Measurements from ENCODE around the gene LIM2. TPM values are rescaled to one million over a fixed set of nuclear protein-coding genes. Genes with fewer than 3 reads are reported as not detected.
"Not testable (repeated sequence)": the region's sequence is repeated elsewhere in the genome, so short reads cannot be mapped to it uniquely, and the experiment has no call there.

Gene LIM2
- not detected in 2 replicates for total RNA-seq

DNA sequence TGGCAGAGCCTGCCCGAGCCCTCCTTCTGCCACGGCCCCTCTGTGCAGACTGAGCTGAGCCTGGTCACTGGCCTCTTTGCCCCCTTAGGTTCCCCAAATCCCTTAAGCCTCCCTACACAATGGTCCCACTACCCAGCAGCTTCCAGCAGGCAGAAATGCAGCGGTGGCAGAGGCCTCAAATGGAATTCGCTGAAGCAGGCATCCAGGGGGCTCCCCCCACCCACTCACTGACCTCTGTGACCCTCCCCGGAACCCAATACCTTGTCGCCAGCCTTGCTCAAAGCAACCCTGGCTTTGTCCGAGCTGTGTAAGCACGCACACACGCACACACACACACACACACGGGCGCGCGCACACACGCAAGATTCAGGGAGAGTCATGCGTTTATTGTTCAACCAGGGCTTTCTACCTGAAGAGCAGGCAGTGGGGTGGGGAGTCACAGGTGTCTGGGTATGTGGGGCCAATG lies at the start of gene LIM2:
LIM2 (minus strand) TSS at position 51 of the 466 bp plus-strand sequence. CDS start 531 bp downstream, outside the sequence.
- no peak for DNase-seq (ENCODE audit: low read depth, low spot score)

DNA sequence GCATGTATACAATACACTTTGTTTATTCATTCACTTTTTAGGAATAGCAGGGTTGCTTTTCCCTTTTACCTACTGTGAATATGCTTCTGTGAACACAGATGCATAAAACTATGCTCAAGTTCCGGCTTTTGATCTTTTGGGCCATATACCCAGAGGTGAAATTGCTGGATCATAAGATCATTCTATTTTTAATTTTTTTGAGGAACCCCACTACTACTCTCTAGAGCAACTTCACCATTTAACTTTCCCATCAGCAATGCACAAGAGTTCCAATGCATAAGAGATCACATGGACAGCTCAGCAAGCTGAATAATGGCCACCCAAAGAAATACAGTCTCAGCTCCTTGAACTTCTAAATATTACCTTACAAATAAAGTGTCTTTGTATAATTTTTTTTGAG lies 46.7 kb upstream of the LIM2 start:
- no peak for DNase-seq (ENCODE audit: low read depth, low spot score)

DNA sequence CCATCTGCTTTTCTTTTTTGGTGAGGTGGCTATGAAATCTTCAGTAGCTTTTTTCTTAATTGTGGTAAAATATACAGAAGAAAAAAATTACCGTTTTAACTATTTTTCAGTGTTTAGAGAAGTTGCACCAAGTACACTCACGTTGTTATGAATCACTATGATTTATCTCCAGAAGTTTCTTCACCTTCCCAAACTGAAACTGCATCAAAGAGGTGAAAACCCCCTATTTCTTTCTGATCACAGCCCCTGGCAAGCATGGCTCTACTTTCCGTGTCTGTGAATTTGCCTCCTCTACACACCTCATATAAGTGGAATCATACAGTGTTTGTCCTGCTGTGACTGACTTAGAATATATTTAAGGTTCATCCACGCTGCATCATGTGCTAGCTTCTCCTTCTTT lies 45.3 kb upstream of the LIM2 start:
- no peak for DNase-seq (ENCODE audit: low read depth, low spot score)

- no peak for DNase-seq (ENCODE audit: low read depth, low spot score)
Observed at GRCh38 chr19:51431124-51431523, 43.4 kb upstream of the LIM2 start.

DNA sequence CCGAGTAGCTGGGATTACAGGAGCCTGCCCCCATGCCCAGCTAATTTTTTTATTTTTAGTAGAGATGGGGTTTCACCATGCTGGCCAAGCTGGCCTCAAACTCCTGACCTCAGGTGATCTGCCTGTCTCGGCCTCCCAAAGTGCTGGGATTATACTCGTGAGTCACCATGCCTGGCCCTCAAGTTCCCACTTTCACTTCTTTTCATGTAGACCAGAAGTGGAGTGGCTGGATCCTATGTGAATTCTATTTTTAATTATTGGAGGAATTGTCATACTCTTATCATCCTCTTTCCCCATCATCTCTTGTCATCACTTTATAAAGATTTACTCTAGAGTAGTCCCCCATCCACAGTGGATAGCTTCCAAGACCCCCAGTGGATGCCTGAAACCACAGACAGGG lies 42.4 kb upstream of the LIM2 start:
- no peak for DNase-seq (ENCODE audit: low read depth, low spot score)

DNA sequence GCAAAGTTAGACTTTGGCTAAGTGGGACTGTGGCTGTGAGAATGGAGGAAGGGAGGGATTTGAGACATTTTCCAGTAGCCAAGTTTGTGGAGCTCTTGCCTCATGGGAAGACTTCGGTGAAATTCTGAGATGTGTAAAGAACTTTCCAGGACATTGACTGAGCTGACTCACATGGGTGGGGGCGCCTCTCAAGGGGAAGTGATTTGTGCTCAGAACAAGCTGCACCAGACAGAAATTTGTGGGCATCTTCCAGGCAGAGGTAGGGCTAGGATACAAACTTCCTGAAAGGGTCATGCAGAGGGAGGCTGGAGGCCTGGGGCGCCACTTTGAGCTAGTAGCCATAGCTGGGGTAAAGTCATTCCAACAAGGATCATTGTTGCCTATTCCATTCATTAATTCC lies 39.4 kb upstream of the LIM2 start:
- DNase-seq (ENCODE audit: low read depth, low spot score), result no peak

DNA sequence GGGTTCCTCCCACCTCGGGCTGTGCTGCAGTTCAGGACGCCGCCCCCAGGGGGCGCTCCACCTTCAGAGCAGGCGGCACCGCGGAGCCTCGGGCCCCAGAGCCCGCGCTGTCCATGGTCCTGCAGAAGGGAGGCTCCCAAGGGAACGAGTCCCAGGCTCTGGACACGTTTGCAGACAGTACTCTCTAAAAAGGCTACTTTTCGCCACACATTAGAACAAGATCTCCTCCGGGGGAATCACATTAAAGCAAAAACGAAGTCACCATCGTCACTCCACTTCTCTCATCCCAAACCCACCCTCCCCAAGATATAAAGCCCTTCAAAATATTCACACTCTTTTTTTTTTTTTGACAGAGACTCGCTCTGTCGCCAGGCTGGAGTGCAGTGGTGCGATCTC lies 34.3 kb upstream of the LIM2 start:
- DNase-seq (ENCODE audit: low read depth, low spot score), result peak; percentile 20

- DNase-seq (ENCODE audit: low read depth, low spot score), result no peak
Observed at GRCh38 chr19:51421229-51422052, 33.7 kb upstream of the LIM2 start.

GRCh38 chr19:51420511-51420910 lies 32.7 kb upstream of the LIM2 start:
- not testable (repeated sequence) for DNase-seq (ENCODE audit: low read depth, low spot score)

GRCh38 chr19:51418707-51419106 lies 30.9 kb upstream of the LIM2 start:
- DNase-seq (ENCODE audit: low read depth, low spot score), result no peak

DNA sequence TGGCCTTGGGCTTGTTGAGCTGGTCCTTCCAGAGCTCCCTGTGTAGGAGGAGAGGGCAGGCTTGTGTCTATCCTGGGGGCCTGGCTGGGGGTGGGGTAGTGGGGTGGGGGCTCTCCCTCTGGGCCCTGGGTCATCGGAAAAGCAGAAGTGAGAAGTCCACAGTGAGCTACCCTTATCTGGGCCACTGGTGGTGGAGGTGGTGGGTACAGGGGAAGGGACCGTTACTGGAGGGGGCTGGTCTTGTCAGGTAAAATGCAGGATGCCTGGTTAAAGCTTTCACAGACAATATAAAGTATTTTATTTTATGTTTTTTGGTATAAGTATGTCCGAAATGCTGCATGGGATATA lies 30.0 kb upstream of the LIM2 start:
- DNase-seq (ENCODE audit: low read depth, low spot score), result no peak

GRCh38 chr19:51417107-51417809 lies 29.5 kb upstream of the LIM2 start, which contains the start of gene SIGLEC10:
SIGLEC10 (minus strand) TSS chr19:51417642; CDS start chr19:51417581, 61 bp downstream.
- no peak for DNase-seq (ENCODE audit: low read depth, low spot score)

GRCh38 chr19:51416422-51416821 lies 28.6 kb upstream of the LIM2 start:
- not testable (repeated sequence) for DNase-seq (ENCODE audit: low read depth, low spot score)

GRCh38 chr19:51415187-51415586 lies 27.4 kb upstream of the LIM2 start:
- no peak for DNase-seq (ENCODE audit: low read depth, low spot score)

GRCh38 chr19:51410950-51411748 lies 23.4 kb upstream of the LIM2 start:
- no peak for DNase-seq (ENCODE audit: low read depth, low spot score)

- no peak for DNase-seq (ENCODE audit: low read depth, low spot score)
Observed at GRCh38 chr19:51407511-51408131, 19.8 kb upstream of the LIM2 start.

- no peak for DNase-seq (ENCODE audit: low read depth, low spot score)
Observed at GRCh38 chr19:51402117-51402516, 14.3 kb upstream of the LIM2 start.

DNA sequence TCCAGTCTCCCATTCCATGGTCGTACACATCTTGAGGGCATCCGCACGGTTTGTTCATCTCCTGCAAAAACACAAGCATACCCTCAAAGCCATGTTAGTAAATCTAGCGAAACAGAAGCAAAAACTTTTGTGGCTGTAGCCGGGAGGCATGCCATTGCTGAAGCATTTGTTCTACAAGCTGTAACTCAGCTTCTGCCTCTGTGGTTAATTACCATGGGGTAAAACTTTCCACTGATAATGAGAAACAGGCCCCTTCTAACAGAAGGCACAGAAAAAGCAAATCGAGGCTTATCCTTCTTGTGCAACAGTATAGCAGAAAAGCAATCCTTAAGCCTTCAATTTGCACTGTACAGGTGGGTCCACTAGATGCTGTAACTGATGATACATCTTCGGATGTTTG lies 12.2 kb upstream of the LIM2 start:
- not testable (repeated sequence) for DNase-seq (ENCODE audit: low read depth, low spot score)

- DNase-seq (ENCODE audit: low read depth, low spot score), result no peak
Observed at GRCh38 chr19:51399231-51399630, 11.5 kb upstream of the LIM2 start.

GRCh38 chr19:51398096-51398704 lies 10.4 kb upstream of the LIM2 start:
- no peak for DNase-seq (ENCODE audit: low read depth, low spot score)

- not testable (repeated sequence) for DNase-seq (ENCODE audit: low read depth, low spot score)
Observed at GRCh38 chr19:51397453-51397852, 9.7 kb upstream of the LIM2 start.
